Stimulated activated CD4-positive, alpha-beta T cell treated with anti-CD3 and anti-CD28 coated beads, Interleukin-4, amount 100 ng/mL, for 4 hours (primary cell): ENCODE data around the gene PLOD1.
"Not testable (repeated sequence)": the region's sequence is repeated elsewhere in the genome, so short reads cannot be mapped to it uniquely, and the experiment has no call there.

Experiments
- DNase-seq, 2 experiments: peaks; one replicate each; pipeline ENCODE4 v3.0.0-alpha.2; 2020

The PLOD1 gene

GRCh38 chr1:11939794-11940193, 5.3 kb downstream of the PLOD1 start:
- DNase-seq: not testable (repeated sequence)

DNA sequence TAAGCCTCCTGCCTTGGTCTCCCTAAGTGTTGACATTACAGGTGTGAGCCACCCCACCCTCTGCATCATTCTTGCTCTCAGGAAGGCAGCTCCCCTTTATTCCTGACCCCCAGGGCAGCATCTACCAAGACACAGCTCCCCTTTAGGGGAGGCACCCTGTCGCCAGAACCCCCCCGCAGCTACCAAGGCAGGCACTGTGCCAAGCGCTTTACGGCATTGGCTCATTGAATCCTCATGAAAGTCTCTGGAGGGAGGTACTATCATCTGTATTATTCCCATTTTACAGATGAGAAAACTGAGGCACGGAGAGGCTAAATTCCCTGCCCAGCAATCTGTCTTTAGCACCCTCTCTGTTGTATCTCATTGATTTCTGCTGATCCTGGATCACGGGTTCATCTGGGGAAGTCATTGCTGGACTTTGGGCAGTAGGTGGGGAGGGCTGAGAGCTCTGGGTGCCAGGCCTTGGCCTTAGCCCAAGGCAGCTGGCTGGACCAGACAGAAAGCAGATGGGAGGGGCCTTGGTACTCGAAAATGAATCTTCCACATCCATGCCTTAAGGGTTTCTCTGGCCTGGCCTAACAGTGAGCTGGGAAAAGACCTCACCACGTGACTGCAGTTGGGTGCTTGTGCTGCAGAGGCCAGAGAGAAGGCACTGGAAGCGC, 5.9 kb downstream of the PLOD1 start:
- DNase-seq: no peak

DNA sequence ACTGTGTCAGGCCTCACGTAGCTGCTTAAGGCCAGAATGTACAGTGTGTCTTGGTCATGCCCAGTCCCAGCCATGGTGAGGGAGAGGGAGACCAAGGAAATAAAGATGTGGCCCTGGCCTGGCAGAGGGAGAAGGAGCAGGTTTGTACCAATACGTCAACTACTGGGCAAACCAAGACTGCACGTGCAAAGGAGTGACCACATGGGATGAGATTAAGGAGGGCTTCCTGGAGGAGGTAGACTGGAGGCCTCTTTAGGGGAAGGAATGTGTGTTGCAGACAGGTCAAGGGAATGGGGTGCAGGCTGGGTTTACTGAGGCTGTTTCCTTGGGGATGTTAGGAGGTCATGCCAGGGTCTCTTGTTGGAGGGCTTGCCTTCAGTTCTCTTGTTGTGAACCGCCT, 7.8 kb downstream of the PLOD1 start:
- DNase-seq: no peak

GRCh38 chr1:11943619-11944018, 9.1 kb downstream of the PLOD1 start:
- no peak for DNase-seq

DNA sequence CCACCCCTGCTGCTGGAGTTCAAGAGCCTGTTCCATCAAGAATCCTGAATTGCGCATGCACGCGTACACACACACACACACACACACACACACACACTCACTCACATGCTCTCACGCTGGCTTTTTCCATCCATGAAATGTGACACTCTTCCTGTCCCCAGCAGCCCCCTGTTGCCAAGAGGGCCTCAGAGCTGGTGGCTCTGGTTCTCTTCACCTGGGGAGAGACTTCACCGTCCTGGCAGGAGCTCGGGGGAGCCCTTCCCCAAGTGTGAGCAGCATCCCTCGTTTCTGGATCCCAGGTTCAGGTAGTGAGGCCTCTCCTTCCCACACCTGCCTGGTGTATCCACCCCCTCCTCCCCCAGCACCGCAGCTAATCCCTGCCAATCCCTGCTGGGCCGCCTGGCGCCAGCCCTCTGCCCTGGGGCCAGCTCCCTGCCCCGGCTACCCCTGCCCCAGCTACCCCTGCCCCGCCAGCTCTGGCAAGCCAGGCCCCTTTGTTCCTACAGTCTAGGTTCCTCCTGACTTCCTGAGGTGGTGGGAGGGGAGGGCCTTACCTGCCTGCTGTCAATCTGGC, 9.9 kb downstream of the PLOD1 start:
- DNase-seq: no peak

- no peak for DNase-seq
Measured at GRCh38 chr1:11946647-11947046, 12.1 kb downstream of the PLOD1 start.

- DNase-seq: no peak
Measured at GRCh38 chr1:11948822-11949458, 14.4 kb downstream of the PLOD1 start.

GRCh38 chr1:11951901-11952300, 17.4 kb downstream of the PLOD1 start:
- DNase-seq: no peak

- DNase-seq: no peak
Measured at GRCh38 chr1:11952455-11953109, 18.1 kb downstream of the PLOD1 start.

GRCh38 chr1:11955221-11955620, 20.7 kb downstream of the PLOD1 start:
- no peak for DNase-seq

GRCh38 chr1:11957398-11957797, 22.9 kb downstream of the PLOD1 start:
- DNase-seq: no peak

GRCh38 chr1:11957897-11958296, 23.4 kb downstream of the PLOD1 start:
- DNase-seq: no peak

GRCh38 chr1:11960276-11960675, 25.8 kb downstream of the PLOD1 start:
- DNase-seq: no peak

DNA sequence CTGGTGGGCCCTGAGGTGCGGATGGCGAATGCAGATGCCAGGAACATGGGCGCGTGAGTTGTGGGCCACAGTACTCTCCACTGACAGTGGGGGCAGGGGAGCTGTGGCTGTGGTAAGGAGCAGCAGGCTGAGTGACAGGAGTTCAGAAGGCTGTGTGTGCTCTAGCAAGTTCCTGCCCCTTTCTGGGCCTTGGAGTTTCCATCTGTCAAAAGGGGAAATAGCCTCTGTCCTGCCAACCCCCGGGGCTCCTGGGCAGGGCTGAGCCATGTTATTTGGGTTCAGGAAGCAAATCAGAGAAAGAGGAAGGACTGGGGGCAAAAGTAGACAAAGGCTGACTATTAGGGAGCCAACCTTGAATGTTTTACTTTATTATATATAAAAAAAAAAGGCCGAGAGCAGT, 26.2 kb downstream of the PLOD1 start:
- no peak for DNase-seq

- no peak for DNase-seq
Measured at GRCh38 chr1:11961230-11961629, 26.7 kb downstream of the PLOD1 start.

- DNase-seq: no peak
Measured at GRCh38 chr1:11963622-11964021, 29.1 kb downstream of the PLOD1 start.

DNA sequence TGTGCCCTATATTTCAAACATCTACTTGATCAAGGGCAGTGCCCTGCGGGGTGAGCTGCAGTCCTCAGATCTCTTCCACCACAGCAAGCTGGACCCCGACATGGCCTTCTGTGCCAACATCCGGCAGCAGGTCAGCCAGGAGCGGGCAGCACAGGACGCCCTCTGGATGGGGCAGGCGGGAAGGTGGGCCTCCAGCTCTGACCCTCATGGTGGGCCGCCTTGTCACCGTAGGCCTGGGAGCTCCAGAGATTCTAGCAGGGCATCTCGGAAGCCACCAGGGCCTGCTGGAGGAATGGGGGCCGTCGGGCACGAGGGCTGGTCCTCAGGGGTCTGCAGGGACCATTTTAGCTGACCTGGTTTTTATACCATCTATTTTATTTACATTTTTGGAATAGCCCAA, 30.1 kb downstream of the PLOD1 start:
- no peak for DNase-seq

DNA sequence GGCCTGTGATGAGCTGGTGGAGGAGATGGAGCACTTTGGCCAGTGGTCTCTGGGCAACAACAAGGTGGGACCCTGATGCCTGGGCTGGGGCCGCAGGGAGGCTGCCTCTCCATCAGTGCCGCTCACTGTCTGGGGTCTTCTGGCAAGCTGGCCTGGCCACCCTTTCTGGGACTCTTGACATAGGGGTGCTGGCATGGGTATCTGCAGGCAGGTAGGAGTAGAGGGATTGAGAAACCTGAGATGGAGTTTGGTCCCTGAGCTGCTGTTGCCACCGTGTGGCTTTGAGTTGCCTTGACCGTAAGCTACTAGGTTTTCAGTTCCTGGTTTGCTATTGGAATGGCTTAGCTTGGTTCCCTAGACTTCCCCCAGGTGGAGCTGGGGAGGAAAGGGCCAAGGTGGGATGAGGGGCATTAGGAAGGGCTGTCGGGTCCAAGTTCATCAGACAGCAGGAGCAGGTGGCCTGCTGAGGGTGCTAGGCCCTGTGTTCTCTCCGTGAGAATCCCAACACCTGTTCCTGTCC, 32.6 kb downstream of the PLOD1 start:
- DNase-seq: no peak

GRCh38 chr1:11970441-11971185, 36.1 kb downstream of the PLOD1 start:
- no peak for DNase-seq

DNA sequence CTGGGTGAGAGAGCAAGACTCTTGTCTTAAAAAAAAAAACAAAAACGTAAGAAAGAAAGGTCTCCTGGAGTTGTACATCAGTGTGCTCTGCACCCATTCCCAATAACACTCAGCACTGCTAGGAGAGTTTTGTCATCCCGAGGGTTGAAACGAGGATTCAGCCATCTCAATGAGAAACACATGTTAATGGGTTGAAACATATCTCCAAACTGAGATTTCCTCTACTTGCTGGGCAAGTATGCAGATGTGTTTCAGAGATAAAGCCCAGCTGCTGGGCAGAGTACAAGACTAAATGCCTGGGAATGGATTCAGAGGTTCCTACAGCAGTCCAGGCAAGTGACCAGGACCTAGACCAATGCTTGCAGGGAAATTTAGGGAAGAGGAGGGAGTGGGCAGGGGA, 43.1 kb downstream of the PLOD1 start:
- no peak for DNase-seq

- DNase-seq: no peak
Measured at GRCh38 chr1:11978301-11978700, 43.8 kb downstream of the PLOD1 start.

DNA sequence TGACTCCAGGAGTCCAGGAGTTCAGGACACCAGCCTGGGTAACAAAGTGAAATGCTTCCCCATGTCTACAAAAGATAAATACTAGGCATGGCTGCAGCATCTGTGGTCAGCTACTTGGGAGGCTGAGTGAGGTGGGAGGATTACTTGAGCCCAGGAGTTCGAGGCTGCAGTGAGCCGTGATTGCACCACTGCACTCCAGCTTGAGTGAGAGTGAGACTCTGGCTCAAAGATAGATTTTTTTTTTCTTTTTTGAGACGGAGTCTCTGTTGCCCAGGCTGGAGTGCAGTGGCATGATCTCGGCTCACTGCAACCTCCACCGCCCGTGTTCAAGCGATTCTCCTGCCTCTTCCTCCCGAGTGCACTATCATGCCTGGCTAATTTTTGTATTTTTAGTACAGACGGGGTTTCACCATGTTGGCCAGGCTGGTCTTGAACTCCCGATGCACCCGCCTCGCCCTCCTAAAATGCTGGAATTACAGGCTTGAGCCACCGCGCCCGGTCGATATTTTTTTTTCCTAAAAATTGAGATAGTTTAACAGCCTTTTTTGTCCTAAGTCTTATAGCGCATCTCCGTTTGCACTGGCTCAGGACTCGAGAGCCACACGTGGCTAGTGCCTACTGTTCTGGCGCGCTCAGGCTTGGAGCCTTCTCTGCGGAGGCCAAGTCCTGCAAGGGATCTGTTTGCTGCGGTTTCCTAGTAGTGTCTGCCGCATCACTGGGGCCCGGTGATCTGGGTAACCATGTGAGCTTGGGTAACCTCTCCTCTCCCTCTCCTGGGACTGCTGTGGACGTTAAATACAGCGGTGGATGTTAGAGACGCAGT, 44.7 kb downstream of the PLOD1 start:
- no peak for DNase-seq
